Ovary (tissue), 3 donors: ENCODE results near the gene SHROOM3.

Experiments
- EP300 ChIP-seq: sonication (generic); formaldehyde crosslinking; IDR thresholded peaks from one replicate; pipeline ENCODE4 v1.6.1; 2017; ENCODE audit warnings: antibody characterized with exemption
- POLR2A ChIP-seq: fragments of 450-650 bp; IDR thresholded peaks from one replicate; pipeline ENCODE4 v1.6.1; 2017; ENCODE audit warnings: antibody characterized with exemption, mild to moderate bottlenecking, moderate library complexity
- TF ChIP-seq, protein P1 (sequence below), 3 donors: fragments of 450-650 bp in 2 of 3; fragments of 200-600 bp in 1 of 3; IDR thresholded peaks; one replicate each; pipeline versions ENCODE4 v1.5.1 to v1.8.0; 2016 to 2022; ENCODE audit warnings: antibody characterized with exemption in 3 of 3, mild to moderate bottlenecking in 1 of 3
- donor health status: DM: no; HTN: no; CAD: no.

DNA sequence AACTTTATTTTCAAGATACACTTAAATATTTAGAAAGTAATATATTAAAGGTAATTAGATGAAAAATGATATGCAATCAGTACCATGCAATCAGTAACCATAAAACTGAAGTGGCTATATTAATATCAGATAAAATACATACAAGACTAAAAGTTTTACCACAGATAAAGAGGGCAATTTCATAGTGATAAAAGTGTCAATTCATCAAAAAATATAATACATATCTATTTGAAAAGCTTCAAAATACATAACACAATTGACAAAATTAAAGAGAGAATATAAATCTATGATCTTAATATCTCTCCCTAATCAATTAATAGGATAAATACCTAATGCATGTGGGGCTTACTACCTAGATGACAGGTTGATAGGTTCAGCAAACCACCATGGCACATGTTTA is 357.4 kb downstream of the SHROOM3 start:
- TF ChIP-seq, protein P1, sequence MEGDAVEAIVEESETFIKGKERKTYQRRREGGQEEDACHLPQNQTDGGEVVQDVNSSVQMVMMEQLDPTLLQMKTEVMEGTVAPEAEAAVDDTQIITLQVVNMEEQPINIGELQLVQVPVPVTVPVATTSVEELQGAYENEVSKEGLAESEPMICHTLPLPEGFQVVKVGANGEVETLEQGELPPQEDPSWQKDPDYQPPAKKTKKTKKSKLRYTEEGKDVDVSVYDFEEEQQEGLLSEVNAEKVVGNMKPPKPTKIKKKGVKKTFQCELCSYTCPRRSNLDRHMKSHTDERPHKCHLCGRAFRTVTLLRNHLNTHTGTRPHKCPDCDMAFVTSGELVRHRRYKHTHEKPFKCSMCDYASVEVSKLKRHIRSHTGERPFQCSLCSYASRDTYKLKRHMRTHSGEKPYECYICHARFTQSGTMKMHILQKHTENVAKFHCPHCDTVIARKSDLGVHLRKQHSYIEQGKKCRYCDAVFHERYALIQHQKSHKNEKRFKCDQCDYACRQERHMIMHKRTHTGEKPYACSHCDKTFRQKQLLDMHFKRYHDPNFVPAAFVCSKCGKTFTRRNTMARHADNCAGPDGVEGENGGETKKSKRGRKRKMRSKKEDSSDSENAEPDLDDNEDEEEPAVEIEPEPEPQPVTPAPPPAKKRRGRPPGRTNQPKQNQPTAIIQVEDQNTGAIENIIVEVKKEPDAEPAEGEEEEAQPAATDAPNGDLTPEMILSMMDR (IDR thresholded peaks at IDR 0.05): no peak
- TF ChIP-seq POLR2A: no peak
- TF ChIP-seq EP300: no peak
